ENCODE data around the gene RAD50.
A peak's percentile ranks its signal among the peaks of the same experiment; 100 is the strongest.
"Not testable (repeated sequence)": the region's sequence is repeated elsewhere in the genome, so short reads cannot be mapped to it uniquely, and the experiment has no call there.

The RAD50 gene

DNA sequence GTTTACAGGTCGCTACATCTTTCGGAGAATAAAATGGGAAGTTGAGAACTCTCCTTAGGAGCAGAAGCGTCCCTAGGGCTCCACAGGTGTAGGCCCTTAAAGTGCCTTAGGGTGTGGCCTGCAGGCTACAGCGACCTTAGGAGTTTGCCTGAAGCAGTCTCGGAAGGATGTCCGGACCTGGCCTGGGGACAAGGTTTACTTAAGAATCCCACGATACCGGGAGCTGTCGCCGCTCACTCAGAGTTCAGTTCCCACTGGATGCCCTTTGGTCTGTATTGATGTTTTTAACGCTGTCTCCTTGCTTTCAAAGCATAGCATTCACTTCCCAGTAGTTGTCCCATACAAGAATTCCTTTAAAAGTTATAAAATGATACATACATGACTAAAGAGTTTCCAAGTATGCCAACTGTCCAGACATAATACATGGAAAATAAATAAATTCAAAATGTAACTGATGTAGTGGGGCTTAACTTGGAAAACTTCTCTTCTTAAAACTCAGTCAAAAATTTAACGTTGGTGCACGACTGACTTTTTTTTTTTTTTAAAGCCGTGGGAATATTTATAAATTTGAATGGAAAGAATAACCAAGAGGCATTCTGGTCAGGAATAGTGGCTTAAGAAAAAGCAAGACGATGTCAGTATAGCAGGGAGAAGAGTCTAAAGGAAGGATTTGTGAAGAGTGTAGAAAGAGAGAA lies 848 bp downstream of the RAD50 start:
- peak; percentile 33 for DNase-seq (ENCODE audit: low read depth)

DNA sequence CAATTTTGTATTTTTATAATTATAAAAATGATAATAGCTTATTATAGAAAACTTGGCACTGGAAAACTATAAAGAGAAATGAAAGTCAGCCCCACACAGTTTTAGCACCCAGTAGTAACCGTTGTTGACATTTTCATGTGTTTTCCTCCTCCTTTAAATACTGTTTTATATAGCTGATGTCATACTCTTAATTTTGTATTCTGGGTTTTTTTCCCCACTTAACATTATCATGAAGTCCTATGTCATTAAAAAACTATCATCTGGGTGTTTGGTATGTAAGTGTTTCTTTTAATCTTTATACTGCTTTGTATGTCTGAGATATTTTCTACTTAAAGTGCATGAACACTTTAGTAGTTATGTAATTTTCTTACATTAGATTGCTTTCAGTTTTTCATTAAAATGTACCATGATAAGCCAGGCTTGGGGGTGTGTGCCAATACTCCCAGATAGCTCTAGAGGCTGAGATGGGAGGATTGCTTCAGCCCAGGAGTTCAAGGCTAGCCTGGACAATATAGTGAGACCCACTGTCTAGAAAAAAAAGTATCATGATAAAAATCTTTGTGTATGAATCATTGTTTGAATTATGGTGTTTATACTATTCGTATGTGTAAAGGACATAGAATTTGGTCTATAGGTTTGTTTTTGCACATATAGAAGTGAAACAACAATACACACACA lies 2.7 kb downstream of the RAD50 start:
- DNase-seq (ENCODE audit: low read depth): no peak

DNA sequence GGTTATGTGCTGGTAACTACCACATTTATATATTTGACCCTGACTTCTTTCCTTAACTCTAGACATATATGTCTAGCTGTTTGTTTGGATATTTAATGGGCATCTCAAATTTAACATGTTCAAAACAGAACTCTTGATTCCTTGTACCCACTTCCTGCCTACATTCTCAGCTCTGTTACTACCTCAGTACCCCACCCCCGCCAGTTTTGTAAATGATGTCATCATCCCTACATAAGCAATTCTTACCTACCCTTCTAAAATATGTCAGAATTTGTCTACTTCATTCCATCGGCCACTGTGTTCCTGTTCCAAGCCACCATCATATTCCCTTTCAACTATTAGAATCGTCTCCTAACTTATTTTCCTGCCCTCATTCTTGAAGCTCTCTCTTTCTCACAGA lies 4.8 kb downstream of the RAD50 start:
- peak; percentile 13 for DNase-seq (ENCODE audit: low read depth)

DNA sequence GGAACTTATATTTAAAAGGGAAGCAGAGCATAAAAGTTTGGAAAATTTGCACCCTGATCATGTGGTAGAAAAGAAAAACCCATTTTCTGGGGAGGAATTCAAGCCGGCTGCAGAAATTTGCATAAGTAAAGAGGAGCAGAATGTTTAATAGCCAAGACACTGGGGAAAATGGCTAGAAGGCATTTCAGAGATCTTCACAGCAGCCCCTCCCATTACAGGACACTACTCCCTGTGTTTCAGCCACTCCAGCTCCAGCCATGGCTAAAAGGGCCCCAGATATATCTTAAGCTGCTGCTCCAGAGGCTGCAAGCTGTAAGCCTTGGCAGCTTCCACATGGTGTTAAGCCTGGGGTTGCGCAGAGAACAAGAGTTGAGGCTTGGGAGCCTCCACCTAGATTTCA lies 7.8 kb downstream of the RAD50 start:
- DNase-seq (ENCODE audit: low read depth): not testable (repeated sequence)

DNA sequence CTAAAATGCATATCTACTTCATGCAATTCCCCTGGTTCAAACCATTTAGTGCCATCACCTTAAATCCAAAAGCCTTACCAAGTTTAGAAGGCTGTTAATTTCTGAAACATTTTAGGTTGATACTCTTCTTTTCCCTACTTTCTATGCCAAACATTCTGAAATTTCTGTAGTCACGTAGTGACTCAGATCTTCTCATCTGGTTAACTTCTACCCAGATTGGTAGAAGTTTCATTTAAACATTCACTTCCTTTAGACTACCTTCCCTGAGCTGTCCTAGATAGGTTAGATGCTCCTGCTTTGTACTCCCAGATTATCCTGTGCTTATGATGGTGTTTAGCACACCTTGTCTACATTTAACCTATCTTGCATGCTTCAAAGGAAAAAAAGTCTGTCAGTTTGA lies 9.9 kb downstream of the RAD50 start:
- no peak for DNase-seq (ENCODE audit: low read depth)

DNA sequence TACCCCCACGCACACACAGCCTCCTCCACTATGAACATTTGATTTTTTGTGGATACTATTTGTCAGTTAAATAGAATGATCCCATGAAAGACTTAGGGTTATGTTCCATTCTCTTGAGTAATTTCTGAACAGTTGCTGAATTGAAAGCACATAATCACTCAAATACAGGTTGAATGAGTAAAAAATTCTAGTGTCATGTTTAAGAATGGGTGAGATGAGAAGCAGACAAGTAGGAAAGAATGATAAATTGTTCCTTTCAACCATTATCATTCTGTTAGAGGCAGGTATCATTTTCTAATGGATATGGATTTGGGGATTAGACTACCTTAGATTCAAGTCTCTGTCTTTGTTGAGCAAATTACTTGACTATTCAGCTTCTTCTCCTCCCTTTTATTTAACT lies 19.3 kb downstream of the RAD50 start:
- DNase-seq (ENCODE audit: low read depth): no peak

DNA sequence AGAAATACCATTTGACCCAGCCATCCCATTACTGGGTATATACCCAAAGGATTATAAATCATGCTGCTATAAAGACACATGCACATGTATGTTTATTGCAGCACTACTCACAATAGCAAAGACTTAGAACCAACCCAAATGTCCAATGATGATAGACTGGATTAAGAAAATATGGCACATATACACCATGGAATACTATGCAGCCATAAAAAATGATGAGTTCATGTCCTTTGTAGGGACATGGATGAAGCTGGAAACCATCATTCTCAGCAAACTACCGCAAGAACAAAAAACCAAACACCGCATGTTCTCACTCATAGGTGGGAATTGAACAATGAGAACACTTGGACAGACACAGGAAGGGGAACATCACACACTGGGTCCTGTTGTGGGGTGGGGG lies 27.8 kb downstream of the RAD50 start:
- not testable (repeated sequence) for DNase-seq (ENCODE audit: low read depth)

DNA sequence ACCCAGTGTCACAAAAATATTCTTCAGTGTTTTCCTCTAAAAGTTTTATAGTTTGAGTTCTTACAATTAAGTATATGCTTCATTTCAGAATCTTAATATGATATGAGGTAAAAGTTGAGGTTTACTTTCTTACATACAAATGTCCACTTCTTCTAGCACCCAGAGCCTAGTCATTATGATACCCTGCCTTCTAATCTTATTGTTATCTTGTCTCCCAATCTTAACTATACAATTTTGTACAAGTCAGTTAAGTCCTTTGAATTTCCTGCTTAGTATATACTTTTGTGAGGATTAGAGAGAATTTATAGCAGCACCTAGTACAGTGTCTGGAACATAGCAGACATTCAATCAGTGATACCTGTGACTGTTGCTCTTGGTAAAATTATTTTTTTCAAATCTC lies 29.3 kb downstream of the RAD50 start:
- no peak for DNase-seq (ENCODE audit: low read depth)

DNA sequence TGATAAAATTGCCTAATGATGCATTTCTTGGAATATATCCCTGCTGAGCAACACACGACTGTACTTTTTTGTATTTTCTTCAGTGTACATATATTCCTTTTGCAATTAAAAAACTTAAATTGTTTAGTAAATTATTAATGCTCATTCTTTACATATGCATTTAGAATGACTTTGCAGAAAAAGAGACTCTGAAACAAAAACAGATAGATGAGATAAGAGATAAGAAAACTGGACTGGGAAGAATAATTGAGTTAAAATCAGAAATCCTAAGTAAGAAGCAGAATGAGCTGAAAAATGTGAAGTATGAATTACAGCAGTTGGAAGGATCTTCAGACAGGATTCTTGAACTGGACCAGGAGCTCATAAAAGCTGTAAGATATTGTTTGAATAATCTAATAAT lies 32.7 kb downstream of the RAD50 start:
- no peak for DNase-seq (ENCODE audit: low read depth)

DNA sequence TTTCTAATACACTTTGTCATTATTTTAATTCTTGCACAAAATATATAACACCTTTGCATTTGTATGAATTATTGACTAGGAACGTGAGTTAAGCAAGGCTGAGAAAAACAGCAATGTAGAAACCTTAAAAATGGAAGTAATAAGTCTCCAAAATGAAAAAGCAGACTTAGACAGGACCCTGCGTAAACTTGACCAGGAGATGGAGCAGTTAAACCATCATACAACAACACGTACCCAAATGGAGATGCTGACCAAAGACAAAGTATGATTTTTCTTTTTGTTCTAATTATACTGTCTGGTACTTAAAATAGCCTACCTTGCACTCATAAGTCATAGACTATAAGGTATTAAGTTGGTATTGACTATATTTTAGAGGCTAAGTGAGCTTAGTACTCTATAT lies 34.4 kb downstream of the RAD50 start:
- peak; percentile 10 for DNase-seq (ENCODE audit: low read depth)

DNA sequence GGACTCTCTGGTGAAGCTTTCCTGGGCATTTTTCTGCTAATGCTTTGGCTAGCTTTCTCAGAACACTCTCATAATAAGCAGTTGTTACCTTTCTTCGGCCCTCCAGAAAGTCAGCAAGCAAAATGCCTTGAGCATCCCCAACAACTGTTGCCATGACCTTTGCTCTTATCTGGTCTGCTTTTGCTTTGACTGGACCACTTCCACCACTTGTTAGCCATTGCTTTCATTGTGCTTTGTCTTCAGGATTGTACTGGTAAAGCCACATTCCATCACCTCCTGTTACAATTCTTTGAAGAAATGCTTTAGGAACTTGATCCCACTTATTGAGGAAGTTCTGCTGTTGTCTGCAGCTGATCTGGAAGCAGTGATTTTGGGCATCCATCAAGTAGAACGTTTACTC lies 35.7 kb downstream of the RAD50 start:
- DNase-seq (ENCODE audit: low read depth): peak; percentile 6

DNA sequence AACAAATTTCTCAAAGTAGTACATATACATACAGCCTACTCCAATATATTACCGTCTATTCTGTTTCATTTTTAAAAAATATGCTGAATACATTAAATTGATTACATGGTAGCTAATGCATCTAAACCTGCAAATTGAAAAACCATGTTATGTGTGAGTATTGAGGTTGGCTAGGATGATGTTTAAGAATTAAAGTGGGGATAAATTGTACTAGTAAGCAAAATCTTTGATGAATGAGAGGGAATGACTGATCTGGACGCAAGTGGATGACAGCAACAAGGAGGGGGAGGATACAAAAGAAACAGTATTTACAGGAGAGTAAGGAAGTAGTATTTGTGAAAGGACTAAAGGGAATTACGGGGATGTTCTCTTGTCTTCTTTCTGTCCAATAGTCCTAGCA lies 37.4 kb downstream of the RAD50 start:
- no peak for DNase-seq (ENCODE audit: low read depth)

DNA sequence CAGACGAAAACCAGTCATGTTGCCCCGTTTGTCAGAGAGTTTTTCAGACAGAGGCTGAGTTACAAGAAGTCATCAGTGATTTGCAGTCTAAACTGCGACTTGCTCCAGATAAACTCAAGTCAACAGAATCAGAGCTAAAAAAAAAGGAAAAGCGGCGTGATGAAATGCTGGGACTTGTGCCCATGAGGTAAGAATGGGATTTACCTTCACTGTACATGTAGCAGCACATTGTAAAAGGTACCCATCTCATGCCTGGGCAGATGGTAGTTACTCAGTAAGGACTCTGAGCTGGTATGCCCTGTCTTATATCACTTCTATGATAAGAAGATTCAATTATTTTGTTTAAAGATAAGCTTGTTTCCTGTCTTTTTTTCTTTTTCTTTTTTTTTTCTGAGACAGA lies 38.8 kb downstream of the RAD50 start:
- DNase-seq (ENCODE audit: low read depth): no peak

DNA sequence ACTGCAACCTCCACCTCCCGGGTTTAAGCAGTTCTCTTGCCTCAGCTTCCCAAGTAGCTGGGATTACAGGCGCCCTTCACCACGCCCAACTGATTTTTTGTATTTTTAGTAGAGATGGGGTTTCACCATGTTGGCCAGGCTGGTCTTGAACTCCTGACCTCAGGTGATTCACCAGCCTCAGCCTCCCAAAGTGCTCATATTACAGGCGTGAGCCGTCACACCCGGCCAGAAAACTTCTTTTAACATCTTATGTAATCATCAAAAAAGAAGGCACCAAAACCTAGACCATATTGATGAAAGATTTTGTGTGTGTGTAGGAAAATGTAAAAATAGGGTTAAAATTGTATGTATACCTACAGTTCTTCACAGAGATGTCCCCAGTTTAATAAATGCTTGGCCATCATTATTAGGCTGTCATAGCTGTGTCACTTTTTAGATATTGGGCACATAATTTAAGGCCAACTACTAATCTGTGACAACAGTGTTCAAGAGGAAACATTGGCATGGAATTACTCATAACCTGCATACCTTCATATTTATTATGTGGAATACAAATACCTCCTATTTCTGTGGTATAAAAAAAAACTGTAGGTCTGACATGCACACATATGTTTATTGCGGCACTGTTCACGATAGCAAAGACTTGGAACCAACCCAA lies 44.4 kb downstream of the RAD50 start:
- peak; percentile 71 for DNase-seq (ENCODE audit: low read depth)

DNA sequence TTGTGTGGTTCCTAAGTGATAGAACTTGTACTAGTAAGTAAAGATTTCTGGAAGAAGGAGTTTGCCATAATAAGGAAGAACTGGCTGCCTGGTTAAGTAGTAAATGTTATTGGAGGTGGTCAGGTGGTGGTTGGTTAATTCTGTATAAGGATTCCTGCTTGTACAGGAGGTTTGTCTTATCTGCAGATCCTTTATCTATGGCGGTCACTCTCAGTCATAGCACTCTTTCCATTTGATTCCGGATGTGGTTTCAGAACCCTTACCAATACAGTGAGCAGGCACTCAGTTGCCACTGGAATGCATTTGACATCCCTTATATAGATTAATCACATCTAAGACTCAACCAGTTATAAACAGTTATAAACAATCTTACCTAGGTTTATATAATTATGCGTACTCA lies 50.3 kb downstream of the RAD50 start:
- no peak for DNase-seq (ENCODE audit: low read depth)

DNA sequence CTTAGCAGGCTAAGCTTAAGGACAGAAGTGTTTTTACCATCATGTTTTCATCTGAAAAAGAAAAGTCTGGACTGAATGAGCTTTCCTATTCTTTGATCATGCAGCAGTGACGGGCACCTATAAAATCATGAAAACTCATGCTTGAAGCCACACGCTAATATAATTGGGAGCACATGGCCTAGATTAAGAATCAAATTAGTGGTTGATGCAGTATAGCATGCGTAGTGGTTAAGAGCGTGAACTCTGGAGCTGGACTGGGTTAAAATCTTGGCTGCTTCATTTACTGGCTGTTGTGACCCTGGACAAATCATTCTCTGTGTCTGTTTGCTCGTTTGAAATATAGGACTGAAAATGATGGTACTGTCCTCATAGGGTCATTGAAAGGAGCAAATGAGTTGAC lies 51.3 kb downstream of the RAD50 start:
- DNase-seq (ENCODE audit: low read depth): no peak

DNA sequence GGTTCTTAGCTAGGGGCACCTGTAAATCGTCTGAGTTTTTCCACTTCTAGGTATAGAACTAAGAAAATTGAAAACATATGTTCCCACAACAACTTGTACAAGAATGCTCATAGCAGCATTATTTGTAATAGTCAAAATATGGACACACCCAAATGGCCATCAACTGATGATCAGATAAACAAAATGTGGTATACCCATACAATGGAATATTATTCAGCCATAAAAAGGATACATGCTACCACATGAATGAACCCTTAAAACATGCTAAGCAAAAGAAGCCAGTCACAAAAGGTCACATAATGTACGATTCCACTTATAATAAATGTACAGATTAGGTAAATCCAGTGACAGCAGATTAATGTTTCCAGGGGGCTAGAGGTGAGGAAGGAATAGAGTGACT lies 55.2 kb downstream of the RAD50 start:
- no peak for DNase-seq (ENCODE audit: low read depth)

DNA sequence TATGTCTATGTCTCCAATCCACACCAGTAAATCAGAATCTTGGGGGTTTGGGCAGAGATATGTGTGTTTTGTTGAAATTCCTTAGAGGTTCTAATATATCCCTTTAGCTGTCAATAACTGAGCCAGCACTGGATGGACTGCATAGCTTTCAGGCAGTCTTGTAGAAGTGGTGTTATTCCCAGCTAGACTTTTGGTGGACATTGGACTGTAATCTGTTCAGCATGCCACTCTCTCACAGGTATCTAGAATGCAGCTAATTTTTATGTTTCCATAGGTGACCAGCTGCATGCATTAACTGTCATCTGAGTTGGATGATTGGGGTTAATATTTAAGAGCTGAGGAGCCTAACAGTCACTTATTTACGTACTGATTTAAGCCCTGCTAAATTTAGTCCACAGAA lies 56.1 kb downstream of the RAD50 start:
- no peak for DNase-seq (ENCODE audit: low read depth)

DNA sequence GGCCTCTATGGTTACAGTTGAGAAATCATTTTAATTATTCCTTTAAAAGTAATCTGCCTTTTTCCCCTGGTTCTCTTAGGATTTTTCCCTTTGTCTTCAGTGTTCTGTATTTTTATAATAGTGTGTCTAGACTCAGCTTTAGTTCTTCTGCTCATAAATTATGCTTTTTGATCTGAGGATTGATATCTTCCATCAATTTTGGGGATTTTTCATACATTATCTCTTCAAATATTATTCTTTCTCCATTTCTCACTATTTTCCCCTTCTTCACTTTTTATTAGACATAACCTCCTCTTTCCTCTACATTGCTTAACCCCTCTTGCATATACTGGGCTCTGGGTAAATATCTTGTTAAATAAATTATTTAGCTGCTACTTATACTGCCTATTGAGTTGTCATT lies 64.9 kb downstream of the RAD50 start:
- DNase-seq (ENCODE audit: low read depth): no peak

DNA sequence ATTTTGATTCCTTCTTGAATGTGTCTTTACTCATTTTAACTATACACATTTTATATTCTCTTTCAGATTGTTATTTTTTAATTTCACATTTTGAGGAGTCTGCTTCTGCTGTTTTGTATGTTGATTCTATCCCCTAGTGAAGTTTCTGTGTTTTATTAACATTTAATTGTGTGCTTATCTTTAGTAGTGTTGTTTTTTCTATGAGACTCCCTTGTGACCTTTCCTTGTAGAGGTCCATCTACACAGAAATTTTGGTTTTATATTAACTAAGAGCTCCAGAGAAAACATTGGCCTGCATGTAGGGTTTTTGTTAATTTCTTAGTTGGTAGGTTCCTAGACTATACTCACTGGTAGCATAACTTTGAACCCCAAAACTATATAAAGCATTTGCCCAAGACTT lies 65.8 kb downstream of the RAD50 start:
- DNase-seq (ENCODE audit: low read depth): no peak

DNA sequence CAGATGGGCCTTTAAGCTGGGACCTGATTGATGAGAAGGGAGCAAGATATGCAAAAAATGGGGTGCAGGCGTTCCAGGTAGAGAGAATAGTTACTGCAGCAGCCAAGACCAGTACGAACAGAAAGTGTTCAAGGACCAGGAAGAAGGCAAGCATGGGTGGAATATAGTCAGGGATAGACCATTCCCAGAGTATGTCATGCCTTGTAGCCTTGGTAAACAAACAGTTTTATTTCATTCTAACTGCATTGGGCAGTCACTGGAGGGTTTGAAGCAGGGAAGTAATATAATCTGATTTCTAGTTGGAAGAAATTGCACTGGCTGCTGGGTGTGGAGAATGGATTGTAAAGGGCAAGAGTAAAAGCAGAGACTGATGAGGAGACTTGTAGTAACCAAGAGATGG lies 70.7 kb downstream of the RAD50 start:
- no peak for DNase-seq (ENCODE audit: low read depth)

DNA sequence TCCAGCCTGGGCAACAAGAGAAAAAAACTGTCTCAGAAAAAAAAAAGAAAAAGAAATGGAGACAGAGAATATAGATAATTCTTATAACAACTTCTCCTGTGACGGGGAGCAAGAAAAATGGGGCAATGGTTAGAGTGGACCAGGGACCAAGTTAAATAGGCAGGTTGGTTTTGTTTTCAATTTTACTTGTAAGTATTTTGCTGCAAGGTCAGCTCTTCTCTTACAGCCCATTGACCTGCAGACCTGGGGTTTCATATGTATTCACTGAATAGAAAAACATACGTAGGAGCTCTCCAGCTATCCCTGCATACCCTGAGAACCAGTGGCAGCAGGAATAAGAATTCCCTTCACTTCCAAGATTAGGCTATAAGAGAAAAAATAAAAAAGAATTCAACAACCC lies 72.0 kb downstream of the RAD50 start:
- no peak for DNase-seq (ENCODE audit: low read depth)

DNA sequence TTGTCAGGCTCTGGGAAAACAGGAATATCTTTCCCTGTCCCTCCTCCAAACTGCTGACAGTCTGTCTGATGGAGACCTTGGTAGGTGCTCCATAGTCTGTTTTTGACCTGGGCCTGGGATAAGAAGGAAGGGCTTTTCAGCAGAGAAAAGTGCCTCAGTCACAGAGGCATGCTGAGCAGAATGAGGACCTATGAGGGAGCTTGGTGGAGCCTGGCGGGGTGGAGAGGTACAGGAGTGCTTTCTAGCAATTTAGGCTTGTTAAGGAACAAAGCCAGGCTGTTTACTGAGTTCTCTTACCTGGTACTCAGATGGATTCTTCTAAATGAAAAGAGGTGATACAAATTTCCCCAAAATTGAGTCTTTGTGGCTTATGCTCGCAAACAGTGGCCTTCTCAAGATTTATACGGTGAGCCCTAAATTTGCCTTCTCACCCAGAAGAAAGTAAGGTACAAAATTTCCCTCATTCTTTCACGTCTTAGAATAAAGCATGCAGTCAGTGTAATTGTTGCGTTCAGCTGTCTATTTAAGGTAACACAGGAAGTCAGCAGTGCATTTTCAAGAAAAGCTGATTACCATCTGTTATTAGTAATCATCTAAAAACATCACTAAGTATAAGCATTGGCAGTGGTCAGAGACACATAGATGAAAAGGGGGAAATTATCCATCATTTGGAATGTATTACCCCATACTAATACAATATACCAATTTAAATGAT lies 72.6 kb downstream of the RAD50 start:
- DNase-seq (ENCODE audit: low read depth): no peak
